GM18873 (cell line): ENCODE data around the gene REST.
"Not testable (repeated sequence)": the region's sequence is repeated elsewhere in the genome, so short reads cannot be mapped to it uniquely, and the experiment has no call there.

ENCODE experiments used
- ATAC-seq: cut with Tn5 transposase; IDR thresholded peaks from one replicate; pipeline ENCODE4 v1.9.1; 2021; ENCODE audit warnings: mild to moderate bottlenecking, moderate library complexity, moderate number of reproducible peaks; ENCODE audit not compliant: unreplicated experiment, low FRiP score

Gene REST

DNA sequence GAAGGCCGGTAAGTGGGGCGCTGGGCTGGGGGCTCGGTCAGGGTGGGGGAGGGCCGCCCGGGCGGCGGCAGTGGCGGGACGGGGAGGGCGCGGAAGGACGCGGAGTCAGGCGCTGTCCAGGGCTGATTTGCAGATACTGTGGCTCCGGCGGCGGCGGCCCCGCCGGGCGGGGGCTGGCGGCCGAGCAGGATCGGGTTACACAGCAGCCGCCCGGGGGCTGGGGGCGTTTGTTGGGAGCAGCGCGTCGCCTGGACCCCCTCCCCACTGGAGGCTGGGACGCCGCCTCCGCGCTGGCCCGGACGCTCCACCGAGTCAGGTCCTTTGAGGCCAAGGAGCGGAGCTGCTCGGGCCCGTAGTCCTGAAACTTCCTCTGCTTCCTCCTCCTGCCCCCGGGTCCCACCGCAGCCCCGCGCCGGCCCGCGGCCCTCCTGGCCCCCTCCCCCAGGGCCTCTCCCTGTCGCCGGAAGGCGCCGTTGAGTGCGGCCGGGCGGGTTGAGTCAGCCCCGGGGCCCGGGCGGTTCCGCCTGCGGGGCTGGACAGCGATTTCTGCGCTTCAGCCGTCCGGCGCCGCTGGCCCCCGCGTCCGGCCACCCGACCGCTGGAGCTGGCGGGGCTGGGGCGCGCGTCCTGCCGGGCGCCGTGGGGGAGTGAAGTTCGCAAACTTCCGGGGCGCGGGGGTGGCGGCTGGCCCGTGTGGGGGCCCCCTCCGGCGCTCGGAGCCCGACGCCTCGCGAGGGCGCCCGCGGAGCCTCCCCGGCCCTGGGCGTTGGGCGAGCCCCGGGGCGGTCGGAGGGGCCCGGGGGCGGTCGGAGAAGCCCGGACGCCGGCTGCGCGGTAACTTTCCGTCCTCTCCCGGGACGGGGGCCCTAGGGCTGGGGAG lies 746 bp downstream of the REST start:
- peak; percentile 39 for ATAC-seq

DNA sequence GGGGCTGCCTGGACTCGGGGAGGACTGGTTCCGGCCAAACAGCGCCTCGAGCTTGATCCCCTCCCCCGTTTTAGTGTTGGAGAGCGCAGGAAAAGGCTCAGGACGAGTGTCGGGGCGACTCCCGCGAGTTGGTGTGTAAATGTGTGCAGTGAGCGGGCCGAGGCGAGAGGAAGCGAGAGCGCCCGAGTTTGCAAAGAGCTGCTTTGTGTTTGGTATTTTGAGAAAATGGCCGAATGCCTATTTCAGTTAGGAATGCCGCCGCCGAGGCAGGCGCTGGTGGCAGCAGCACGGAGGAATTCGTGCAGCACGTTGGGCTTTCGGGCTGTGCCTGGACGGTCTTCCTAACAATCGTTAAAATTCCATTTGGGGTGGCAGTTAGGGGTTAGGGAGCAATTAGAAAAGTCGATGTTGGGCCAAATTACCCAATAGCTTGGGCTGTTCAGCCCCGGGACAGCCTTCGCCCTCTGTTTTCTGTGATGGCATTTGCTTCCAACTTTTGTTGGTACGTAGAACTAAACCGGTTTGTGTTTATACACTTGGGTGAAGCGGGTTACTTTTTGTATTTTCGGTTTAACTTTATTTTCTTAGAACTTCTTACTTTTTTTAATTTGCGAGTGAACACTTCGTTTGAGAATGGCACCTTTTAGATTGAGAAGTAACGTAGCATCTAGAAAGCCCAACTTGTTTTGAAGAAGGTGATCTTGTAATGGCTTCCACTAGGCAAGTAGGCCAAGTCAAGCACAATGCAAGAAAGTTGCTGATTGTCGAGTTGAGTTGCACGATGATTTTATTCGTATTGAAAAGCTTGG lies 1.6 kb downstream of the REST start:
- peak; percentile 34 for ATAC-seq

DNA sequence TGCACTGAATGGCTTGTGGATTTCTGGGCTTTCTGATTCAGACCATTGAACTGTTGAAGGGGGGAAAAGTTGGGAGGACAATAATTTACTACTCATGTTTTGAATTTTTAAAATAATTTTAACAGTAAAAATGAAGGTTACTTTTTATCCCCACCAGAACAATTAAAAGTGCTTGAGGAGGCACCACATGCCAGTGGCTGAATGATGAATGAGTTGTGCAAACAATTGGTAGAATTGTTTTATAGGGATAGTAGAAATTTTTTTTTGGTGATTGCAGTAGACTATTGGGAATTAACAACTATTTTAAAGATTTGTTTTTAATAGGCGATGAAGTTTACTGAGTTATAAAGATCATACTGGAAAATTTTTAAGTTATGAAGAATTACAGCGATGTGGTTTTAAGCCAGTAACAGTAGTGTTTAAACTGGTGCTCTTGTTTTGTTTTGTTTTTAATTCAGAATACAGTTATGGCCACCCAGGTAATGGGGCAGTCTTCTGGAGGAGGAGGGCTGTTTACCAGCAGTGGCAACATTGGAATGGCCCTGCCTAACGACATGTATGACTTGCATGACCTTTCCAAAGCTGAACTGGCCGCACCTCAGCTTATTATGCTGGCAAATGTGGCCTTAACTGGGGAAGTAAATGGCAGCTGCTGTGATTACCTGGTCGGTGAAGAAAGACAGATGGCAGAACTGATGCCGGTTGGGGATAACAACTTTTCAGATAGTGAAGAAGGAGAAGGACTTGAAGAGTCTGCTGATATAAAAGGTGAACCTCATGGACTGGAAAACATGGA lies 2.7 kb downstream of the REST start:
- ATAC-seq, result no peak

DNA sequence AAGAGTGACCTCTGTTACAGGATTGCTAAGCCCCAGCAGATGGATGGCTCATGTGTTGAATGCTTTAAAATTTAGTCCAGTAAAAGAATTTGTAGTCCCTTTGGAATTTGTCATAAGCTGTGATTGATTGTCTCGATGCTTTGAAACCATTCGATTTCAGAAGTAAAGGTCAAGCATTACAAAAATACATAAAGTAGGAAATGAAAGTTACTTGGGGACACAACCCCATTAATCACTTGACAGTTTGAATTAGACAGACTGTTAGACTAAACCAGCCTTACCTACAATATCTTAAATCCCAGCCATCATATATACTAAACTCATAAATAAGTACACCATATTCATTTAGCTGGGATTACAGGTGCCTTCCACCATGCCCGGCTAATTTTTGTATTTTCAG lies 6.6 kb downstream of the REST start:
- ATAC-seq, result no peak

DNA sequence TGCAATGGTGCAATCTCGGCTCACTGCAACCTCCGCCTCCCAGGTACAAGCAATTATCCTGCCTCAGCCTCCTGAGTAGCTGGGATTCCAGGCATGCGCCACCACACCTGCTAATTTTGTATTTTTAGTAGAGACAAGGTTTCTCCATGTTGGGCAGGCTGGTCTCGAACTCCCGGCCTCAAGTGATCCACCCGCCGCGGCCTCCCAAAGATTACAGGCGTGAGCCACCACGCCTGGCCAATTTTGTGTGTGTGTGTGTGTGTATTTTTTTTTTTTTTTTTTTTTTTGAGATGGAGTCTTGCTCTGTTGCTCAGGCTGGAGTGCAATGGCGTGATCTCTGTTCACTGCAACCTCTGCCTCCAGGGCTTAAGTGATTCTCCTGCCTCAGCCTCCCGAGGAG lies 7.3 kb downstream of the REST start:
- ATAC-seq, result not testable (repeated sequence)

DNA sequence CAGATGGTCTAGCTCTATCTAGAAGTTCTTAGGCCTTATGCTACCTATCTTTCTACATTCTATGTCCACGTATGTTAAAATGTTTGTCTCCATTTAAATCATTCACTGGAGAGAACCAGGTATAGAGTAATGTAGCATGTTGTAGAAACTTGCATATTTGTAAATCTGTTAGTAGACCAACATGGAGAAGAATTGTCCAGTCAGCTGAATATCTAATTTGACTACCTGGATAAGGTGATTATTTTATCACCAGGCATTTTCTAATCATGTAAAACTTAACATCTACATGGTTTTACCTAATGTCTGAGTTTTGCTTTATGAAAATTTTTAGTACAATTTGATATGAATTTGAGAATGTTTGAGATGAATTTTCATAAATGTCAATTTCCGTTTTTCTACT lies 19.5 kb downstream of the REST start:
- no peak for ATAC-seq

DNA sequence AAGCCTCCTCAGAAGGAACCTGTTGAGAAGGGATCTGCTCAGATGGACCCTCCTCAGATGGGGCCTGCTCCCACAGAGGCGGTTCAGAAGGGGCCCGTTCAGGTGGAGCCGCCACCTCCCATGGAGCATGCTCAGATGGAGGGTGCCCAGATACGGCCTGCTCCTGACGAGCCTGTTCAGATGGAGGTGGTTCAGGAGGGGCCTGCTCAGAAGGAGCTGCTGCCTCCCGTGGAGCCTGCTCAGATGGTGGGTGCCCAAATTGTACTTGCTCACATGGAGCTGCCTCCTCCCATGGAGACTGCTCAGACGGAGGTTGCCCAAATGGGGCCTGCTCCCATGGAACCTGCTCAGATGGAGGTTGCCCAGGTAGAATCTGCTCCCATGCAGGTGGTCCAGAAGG lies 22.9 kb downstream of the REST start:
- ATAC-seq, result no peak

DNA sequence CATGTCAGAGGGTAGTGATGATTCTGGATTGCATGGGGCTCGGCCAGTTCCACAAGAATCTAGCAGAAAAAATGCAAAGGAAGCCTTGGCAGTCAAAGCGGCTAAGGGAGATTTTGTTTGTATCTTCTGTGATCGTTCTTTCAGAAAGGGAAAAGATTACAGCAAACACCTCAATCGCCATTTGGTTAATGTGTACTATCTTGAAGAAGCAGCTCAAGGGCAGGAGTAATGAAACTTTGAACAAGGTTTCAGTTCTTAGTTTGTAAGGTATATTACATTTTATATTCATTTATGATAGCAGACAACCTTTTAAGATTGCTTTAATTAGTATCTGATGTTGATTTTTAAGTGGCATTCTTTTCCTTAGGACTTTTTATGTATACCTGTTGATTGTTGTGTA lies 24.2 kb downstream of the REST start:
- no peak for ATAC-seq

DNA sequence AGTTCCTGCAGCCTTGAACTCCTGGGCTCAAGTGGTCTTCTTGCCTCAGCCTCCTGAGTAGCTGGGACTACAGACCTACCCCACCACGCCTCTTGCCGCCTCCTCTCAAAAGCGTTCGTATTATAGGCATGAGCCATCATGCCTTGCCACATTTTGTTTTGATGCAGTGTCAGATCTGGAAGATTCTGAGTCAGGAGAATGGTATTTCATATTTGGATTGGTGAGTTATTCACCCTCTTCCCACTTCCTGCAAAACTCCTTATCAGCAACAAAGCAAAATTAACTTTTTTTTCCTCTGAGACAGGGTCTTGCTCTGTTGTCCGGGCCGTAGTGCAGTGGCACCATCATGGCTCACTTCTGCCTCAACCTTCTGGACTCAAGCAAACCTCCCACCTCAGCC lies 29.6 kb downstream of the REST start:
- no peak for ATAC-seq

DNA sequence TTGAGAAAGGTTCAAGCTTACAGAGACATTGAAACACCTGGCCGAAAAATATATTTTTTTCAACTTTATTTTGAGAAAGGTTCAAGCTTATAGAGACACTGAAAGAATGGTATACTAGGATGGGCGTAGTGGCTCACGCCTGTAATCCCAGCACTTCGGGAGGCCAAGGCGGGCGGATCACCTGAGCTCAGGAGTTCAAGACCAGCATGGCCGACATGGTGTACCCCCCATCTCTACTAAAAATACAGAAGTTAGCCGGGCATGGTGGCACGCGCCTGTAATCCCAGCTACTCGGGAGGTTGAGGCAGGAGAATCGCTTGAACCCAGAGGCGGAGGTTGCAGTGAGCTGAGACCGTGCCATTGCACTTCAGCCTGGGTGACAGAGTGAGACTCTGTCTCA lies 32.1 kb downstream of the REST start:
- not testable (repeated sequence) for ATAC-seq

DNA sequence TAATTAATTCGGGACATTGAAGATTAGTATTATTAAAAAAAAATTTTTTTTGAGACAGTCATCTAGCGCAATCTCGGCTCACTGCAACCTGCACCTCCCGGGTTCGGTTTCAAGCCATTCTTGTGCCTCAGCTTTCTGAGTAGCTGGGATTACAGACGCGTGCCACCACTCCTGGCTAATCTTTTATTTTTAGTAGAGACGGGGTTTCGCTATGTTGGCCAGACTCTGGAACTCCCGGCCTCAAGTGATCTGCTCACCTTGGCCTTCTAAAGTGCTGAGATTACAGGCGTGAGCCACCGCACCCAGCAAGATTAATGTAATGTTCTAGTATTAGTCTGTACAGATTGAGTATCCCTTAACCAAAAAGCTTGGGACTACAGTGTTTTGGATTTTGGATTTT lies 32.7 kb downstream of the REST start:
- no peak for ATAC-seq

DNA sequence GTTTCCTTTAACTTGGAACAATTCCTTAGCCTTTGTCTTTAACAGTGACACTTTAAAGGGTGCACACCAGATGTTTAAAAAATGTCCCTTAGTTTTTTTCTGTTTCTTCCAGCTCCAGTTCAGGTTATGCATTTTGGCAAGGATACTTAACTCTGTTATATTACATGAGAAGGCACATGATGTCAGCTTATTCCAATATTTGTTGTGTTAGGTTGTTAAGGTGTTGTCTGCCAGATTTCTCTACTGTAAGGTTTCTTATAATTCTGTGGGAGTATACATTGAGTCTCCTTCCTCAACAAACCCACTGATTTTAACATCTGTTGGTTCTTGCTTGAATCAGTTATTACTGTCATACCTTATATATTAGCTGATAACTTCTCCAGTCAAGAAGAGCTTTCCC lies 33.3 kb downstream of the REST start:
- no peak for ATAC-seq

DNA sequence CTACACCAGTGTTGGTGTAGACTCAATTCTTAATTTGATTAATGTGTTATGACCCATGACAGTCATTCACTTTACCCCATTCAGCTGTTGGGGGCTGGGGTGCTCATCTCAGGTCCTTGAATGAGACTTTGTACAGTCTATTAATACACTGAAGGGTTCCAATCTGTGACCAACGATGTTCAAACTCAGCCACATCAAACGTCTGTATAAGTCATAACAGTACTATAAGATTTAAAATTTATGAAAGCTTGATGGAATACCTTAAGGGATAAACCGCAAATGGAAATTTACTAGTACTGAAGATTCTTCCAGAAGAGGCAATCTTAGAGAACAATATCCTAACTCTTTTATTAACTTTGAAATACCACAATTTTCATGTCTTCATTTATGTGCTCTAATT lies 33.7 kb downstream of the REST start:
- no peak for ATAC-seq

DNA sequence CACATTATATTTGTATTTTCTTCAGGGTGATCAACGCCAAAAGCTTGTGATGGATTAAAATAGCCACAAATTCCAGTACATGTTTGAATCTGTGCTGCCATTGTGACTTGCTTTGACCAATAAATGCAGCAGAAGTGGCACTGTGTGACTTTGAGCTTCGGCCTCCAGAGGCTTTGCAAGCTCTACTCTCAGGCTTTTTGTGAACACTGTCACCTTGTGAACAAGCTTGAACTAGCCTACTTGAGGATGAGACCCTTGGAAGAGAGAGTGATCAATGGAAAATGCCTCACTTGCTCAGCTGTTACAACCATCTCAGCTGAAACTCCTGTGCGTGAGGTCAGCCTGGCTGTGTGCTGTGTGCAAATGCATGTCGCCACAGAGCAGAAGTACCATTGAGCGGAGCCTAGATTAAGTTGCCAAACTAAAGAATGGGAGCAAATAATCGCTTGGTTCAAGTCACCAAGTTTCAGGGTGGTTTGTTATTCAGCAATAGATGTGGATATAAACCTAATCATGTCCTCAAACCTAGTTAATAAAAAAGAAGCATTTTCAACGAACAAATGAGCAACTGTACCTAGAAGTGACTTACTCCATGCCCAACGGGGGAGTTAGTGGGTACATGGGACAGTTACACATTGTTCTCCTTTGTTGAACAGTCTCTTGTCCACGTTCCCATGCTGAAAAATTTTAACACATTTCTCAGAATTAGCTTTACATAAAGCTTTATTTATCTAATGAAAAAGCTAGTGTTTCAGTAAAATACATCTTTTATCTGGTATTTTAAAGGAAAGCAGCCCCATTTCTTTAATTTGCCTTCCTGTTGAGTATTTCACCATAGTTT lies 46.2 kb downstream of the REST start:
- no peak for ATAC-seq

DNA sequence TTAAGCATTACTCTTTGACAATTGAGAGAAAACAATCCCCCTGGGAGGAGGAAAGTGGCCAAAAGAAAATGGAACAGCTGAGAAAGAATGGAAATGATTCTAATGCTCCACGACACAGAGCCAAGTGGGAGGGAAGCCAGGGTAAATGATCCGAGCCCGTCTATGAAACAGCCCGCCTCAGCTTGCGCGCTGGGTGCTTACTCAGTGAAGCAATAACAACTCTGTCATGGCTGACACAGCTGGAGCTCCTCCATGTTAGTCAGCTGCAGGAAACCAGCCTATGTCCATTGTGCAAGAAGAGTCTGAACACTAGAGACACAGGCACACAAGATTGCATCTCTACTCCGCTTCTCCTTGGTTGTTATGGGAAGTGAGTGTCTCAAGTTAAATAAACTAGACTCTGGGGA lies 50.4 kb downstream of the REST start:
- ATAC-seq, result no peak

DNA sequence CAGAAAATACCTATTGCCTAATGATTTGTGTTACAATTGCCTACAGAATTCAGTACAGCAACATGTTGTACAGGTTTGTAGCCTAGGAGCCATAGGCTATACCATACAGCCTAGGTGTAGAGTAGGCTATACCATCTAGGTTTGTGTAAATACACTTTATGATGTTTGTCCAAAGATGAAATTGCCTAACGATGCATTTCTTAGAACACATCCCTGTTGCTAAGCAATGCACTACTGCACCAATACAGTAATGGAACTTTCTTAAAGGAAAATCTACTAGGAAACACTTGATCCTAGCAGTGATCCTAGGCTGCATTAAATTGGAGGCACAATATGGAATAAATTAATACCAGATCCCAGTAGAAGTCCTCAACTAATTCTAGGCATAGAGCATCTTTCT lies 51.4 kb downstream of the REST start:
- no peak for ATAC-seq

DNA sequence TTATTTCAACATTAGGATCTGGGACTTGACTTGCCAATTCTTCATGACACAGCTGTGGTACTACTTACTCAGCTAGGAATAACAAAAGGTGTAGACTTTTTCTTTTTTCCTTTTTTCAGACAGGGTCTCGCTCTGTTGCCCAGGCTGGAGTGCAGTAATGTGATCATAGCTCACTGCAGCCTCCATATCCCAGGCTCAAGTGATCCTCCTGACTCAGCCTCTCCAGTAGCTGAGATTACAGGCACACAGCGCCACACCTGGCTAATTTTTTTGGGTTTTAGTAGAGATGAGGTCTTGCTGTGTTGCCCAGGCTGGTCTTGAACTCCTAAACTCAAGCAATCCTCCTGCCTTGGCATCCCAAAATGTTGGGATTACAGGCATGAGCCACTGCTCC lies 53.4 kb downstream of the REST start:
- no peak for ATAC-seq

DNA sequence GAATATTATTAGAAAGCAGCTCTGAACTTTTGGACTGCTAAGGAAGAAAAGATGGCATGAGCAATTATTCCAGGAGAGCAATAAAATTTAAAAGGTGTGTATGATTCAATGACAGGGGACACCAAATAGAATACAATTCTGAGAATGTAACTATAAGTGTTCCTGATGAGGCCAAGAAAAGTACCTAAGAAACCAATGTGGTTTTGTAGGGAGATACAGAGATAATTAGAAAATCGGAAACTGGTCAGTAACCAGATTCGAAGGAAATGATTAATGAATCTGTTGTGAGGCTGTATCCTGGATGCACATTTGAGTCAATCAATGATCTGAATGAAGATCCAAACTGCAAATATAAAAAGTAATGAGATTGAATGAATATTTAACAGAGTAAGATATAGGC lies 63.7 kb downstream of the REST start:
- ATAC-seq, result no peak

DNA sequence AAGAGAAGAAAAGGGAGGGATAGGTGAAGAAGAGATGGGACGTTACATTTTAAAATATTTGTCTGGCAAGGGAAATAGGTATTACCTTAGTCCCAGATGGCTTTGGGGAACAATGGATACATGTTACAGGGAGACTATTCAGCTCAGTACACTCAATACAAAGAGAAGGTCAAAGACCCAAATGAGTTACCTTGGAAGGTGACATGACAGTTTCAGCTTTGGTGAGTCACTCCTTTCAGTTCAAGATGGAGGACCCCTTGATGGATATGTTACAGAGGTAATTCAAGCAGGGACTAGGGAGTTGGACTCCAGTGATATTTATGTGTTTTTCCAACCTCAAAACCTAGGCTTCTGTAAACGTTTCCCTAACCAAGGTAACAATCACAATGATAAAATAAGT lies 64.7 kb downstream of the REST start:
- no peak for ATAC-seq

DNA sequence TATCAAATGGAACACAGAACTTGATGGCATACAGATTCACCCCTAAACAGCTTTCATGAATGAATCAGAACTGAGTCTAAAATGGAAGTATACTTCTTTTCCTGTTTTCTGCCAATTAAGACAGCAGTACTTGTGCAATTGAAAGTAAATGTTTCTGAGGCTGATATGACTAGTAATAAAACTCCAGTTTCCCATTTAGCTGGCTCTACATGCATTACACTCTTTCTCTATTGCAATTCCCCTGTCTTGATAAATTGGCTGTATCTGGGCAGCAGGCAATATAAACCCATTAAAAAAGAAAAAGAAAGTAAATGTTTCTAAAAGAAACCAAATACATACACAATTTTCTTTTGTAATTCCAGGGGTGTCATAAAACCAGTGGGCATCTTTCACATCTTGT lies 65.1 kb downstream of the REST start:
- no peak for ATAC-seq
